ENCODE measurements around the gene MACO1. TPM values are rescaled to one million over a fixed set of nuclear protein-coding genes. Genes with fewer than 3 reads are reported as not detected.

Gene MACO1
- total RNA-seq, 1 experiment from 2014 or later = 9.6 TPM

- no peaks in the 10 kb centered on the region for H3F3A ChIP-seq (ENCODE audit: insufficient read depth, low read depth)
- no peak overlapping the region for H3K4me3 ChIP-seq
- H3K27me3 ChIP-seq (ENCODE audit: insufficient read depth, low read depth) = no peaks in the 10 kb centered on the region
- no peaks in the 10 kb centered on the region for H3K9me2 ChIP-seq (ENCODE audit: insufficient read depth)
- no peak overlapping the region for H3K4me2 ChIP-seq
- intact Hi-C loops (cut with micrococcal nuclease; ENCODE audit: unreplicated experiment) = no loop called here
- H2AFZ ChIP-seq = no peak overlapping the region
- H3K27ac ChIP-seq = no peak overlapping the region
- TF ChIP-seq CTCF (conservative IDR thresholded peaks at IDR 0.05) (no peak), EZH2 (IDR thresholded peaks at IDR 0.05; ENCODE audit: low read depth) (no peak)
- H3K36me3 ChIP-seq (ENCODE audit: low read depth) = no peaks in the 10 kb centered on the region
- DNase-seq = no peak
- H3K9me3 ChIP-seq (ENCODE audit: insufficient read depth, low read depth) = no peaks in the 10 kb centered on the region
- ChIA-PET POLR2A (ENCODE audit: unreplicated experiment) (no interaction called here), CTCF (no interaction called here)
- BruUV-seq (replicated peaks) = no TSS peak
- H3K4me1 ChIP-seq (replicated peaks; ENCODE audit: insufficient read depth) = no peaks in the 10 kb centered on the region
- no peaks in the 10 kb centered on the region for H4K20me1 ChIP-seq (ENCODE audit: insufficient read depth)
- H3K79me2 ChIP-seq (ENCODE audit: low read depth) = no peaks in the 10 kb centered on the region
Observed at GRCh38 chr1:25469177-25469576, 38.5 kb downstream of the MACO1 start.

- POLR2A ChIA-PET (ENCODE audit: unreplicated experiment) = no interaction called here
- CTCF ChIA-PET = no interaction called here
Observed at GRCh38 chr1:25472471-25472870, 41.8 kb downstream of the MACO1 start.

GRCh38 chr1:25473653-25474225 lies 43.0 kb downstream of the MACO1 start:
- no TSS peak for BruUV-seq (replicated peaks)
- no peak overlapping the region for H3K27ac ChIP-seq
- intact Hi-C loops (cut with micrococcal nuclease; ENCODE audit: unreplicated experiment) = no loop called here
- no peaks in the 10 kb centered on the region for H3K9me2 ChIP-seq (ENCODE audit: insufficient read depth)
- H3K79me2 ChIP-seq (ENCODE audit: low read depth) = no peaks in the 10 kb centered on the region
- H3K4me3 ChIP-seq = no peak overlapping the region
- no peaks in the 10 kb centered on the region for H3F3A ChIP-seq (ENCODE audit: insufficient read depth, low read depth)
- TF ChIP-seq CTCF (conservative IDR thresholded peaks at IDR 0.05) (no peak), EZH2 (IDR thresholded peaks at IDR 0.05; ENCODE audit: low read depth) (no peak)
- no peaks in the 10 kb centered on the region for H3K9me3 ChIP-seq (ENCODE audit: insufficient read depth, low read depth)
- H4K20me1 ChIP-seq (ENCODE audit: insufficient read depth) = no peaks in the 10 kb centered on the region
- no peak overlapping the region for H3K4me2 ChIP-seq
- no peaks in the 10 kb centered on the region for H3K36me3 ChIP-seq (ENCODE audit: low read depth)
- peaks cover 17% of the 10 kb centered on the region for H3K4me1 ChIP-seq (replicated peaks; ENCODE audit: insufficient read depth)
- no peak overlapping the region for H2AFZ ChIP-seq
- H3K27me3 ChIP-seq (ENCODE audit: insufficient read depth, low read depth) = no peaks in the 10 kb centered on the region
- CTCF ChIA-PET = no interaction called here
- no peak for DNase-seq
- POLR2A ChIA-PET (ENCODE audit: unreplicated experiment) = no interaction called here

More at GRCh38 chr1:25472471-25472870, 41.8 kb downstream of the MACO1 start:
- Histone ChIP-seq H3K9me3 (ENCODE audit: insufficient read depth, low read depth) (no peaks in the 10 kb centered on the region), H3K4me2 (no peak overlapping the region), H3K36me3 (ENCODE audit: low read depth) (no peaks in the 10 kb centered on the region), H2AFZ (no peak overlapping the region), H3K9me2 (ENCODE audit: insufficient read depth) (no peaks in the 10 kb centered on the region), H3K4me1 (replicated peaks; ENCODE audit: insufficient read depth) (peaks cover 4% of the 10 kb centered on the region), H3K27ac (no peak overlapping the region), H3K4me3 (no peak overlapping the region), H3K79me2 (ENCODE audit: low read depth) (no peaks in the 10 kb centered on the region), H4K20me1 (ENCODE audit: insufficient read depth) (no peaks in the 10 kb centered on the region), H3K27me3 (ENCODE audit: insufficient read depth, low read depth) (no peaks in the 10 kb centered on the region), H3F3A (ENCODE audit: insufficient read depth, low read depth) (no peaks in the 10 kb centered on the region)
- no peak for DNase-seq
- intact Hi-C loops (cut with micrococcal nuclease; ENCODE audit: unreplicated experiment) = no loop called here
- TF ChIP-seq CTCF (conservative IDR thresholded peaks at IDR 0.05) = no peak
- TF ChIP-seq EZH2 (IDR thresholded peaks at IDR 0.05; ENCODE audit: low read depth) = no peak
- no TSS peak for BruUV-seq (replicated peaks)

Measured in PC-9 (cell line).